SK-N-SH treated with all-trans-retinoic acid at 6 μM for 48 hours (cell line): ENCODE results near the gene PPIL4.

ENCODE experiments used
- ATAC-seq: fragments of 200-7000 bp; cut with Tn5 transposase; 3 replicates; pipeline ENCODE4 v1.9.1; 2020; ENCODE audit warnings: mild to moderate bottlenecking, moderate library complexity
- ARNTL ChIP-seq: fragments of 450-650 bp; formaldehyde crosslinking; IDR thresholded peaks from 2 replicates; pipeline ENCODE4 v1.5.0; 2020; ENCODE audit warnings: low read depth, mild to moderate bottlenecking, moderate library complexity, borderline replicate concordance
- BACH2 ChIP-seq: fragments of 250-450 bp; sonication (Bioruptor Pico); IDR thresholded peaks from 2 replicates; pipeline ENCODE4 v1.9.0; 2021; ENCODE audit warnings: mild to moderate bottlenecking, borderline replicate concordance
- CSDC2 ChIP-seq: fragments of 250-450 bp; sonication (Bioruptor Pico); IDR thresholded peaks from 2 replicates; pipeline ENCODE4 v1.5.0; 2020; ENCODE audit warnings: mild to moderate bottlenecking, moderate library complexity
- ESRRG ChIP-seq: fragments of 250-450 bp; sonication (Bioruptor Pico); IDR thresholded peaks from 2 replicates; pipeline ENCODE4 v1.6.1; 2021; ENCODE audit warnings: mild to moderate bottlenecking
- GLIS3 ChIP-seq: fragments of 250-450 bp; sonication (Bioruptor Pico); IDR thresholded peaks from 2 replicates; pipeline ENCODE4 v1.5.0; 2020; ENCODE audit warnings: mild to moderate bottlenecking, moderate library complexity
- ISL1 ChIP-seq: fragments of 250-450 bp; sonication (Bioruptor Pico); IDR thresholded peaks from 2 replicates; pipeline ENCODE4 v2.1.2; 2022; ENCODE audit warnings: mild to moderate bottlenecking, moderate library complexity
- OSR1 ChIP-seq: fragments of 250-450 bp; sonication (Bioruptor Pico); IDR thresholded peaks from 2 replicates; pipeline ENCODE4 v1.8.0; 2022; ENCODE audit warnings: moderate library complexity, mild to moderate bottlenecking, inconsistent platforms
- PPARA ChIP-seq: fragments of 250-450 bp; sonication (Bioruptor Pico); IDR thresholded peaks from 2 replicates; pipeline ENCODE4 v1.5.0; 2020; ENCODE audit warnings: mild to moderate bottlenecking, borderline replicate concordance
- RARB ChIP-seq: fragments of 250-450 bp; sonication (Bioruptor Pico); IDR thresholded peaks from 2 replicates; pipeline ENCODE4 v1.8.0; 2021; ENCODE audit warnings: mild to moderate bottlenecking, moderate library complexity
- SNAI2 ChIP-seq: fragments of 250-450 bp; sonication (Bioruptor Pico); IDR thresholded peaks from 2 replicates; pipeline ENCODE4 v1.5.0; 2020; ENCODE audit warnings: mild to moderate bottlenecking, moderate library complexity
- TCF4 ChIP-seq: fragments of 250-450 bp; sonication (Bioruptor Pico); IDR thresholded peaks from 2 replicates; pipeline ENCODE4 v1.8.0; 2021; ENCODE audit warnings: mild to moderate bottlenecking, moderate library complexity, borderline replicate concordance
- TOX ChIP-seq: fragments of 250-450 bp; sonication (Bioruptor Pico); IDR thresholded peaks from 2 replicates; pipeline ENCODE4 v1.8.0; 2021; ENCODE audit warnings: mild to moderate bottlenecking, moderate library complexity, borderline replicate concordance
- ZC3H10 ChIP-seq: fragments of 250-450 bp; sonication (Bioruptor Pico); IDR thresholded peaks from 2 replicates; pipeline ENCODE4 v1.5.1; 2021; ENCODE audit warnings: mild to moderate bottlenecking, moderate library complexity
- ZFP3 ChIP-seq: fragments of 250-450 bp; sonication (Bioruptor Pico); IDR thresholded peaks from 2 replicates; pipeline ENCODE4 v1.5.0; 2020; ENCODE audit warnings: mild to moderate bottlenecking, moderate library complexity
- ZFP30 ChIP-seq: fragments of 450-650 bp; formaldehyde crosslinking; IDR thresholded peaks from 2 replicates; pipeline ENCODE4 v1.5.0; 2022; ENCODE audit warnings: mild to moderate bottlenecking, moderate library complexity
- ZNF565 ChIP-seq: fragments of 450-650 bp; formaldehyde crosslinking; conservative IDR thresholded peaks from 2 replicates; pipeline ENCODE4 v1.5.0; 2020; ENCODE audit warnings: low read depth, mild to moderate bottlenecking, moderate library complexity
- ZNF8 ChIP-seq: fragments of 450-650 bp; formaldehyde crosslinking; IDR thresholded peaks from 2 replicates; pipeline ENCODE4 v1.5.0; 2020; ENCODE audit warnings: mild to moderate bottlenecking, moderate library complexity
- TF ChIP-seq, protein P1 (sequence below): fragments of 250-450 bp; sonication (Bioruptor Pico); IDR thresholded peaks from 2 replicates; pipeline ENCODE4 v1.5.1; 2020; ENCODE audit warnings: low read depth, mild to moderate bottlenecking, moderate library complexity
- TF ChIP-seq, protein P2 (sequence below): fragments of 250-450 bp; sonication (Bioruptor Pico); IDR thresholded peaks from 2 replicates; pipeline ENCODE4 v1.5.0; 2020; ENCODE audit warnings: mild to moderate bottlenecking, moderate library complexity
- TF ChIP-seq, protein P3 (sequence below): fragments of 250-450 bp; sonication (Bioruptor Pico); IDR thresholded peaks from 2 replicates; pipeline ENCODE4 v1.8.0; 2021; ENCODE audit warnings: low read depth, mild to moderate bottlenecking, moderate library complexity, borderline replicate concordance
- TF ChIP-seq, protein P4 (sequence below): fragments of 250-450 bp; sonication (Bioruptor Pico); IDR thresholded peaks from 2 replicates; pipeline ENCODE4 v1.5.1; 2021; ENCODE audit warnings: mild to moderate bottlenecking, moderate library complexity

The PPIL4 gene

DNA sequence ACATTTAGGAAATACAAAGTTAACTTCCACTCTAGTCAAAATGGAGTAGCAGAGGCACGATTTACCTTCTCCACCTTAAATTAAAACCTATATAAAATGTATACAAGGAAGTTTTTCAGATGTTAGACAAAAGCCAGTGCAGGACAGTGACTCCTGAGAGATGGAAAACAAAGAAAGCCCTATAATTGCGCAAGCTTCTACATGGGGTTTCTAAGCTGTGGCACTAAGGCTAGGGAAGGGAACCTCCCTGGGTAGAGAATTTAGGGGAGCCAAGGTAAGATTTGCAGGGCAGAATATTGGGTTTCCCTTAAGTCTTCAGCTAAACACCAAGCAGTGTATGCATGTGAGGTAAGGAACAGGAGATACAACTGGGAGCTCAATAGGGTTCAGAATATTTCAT is 42.6 kb downstream of the PPIL4 start:
- TF ChIP-seq TCF4 (CRISPR knock-in tag), result no peak
- TF ChIP-seq, protein P1, sequence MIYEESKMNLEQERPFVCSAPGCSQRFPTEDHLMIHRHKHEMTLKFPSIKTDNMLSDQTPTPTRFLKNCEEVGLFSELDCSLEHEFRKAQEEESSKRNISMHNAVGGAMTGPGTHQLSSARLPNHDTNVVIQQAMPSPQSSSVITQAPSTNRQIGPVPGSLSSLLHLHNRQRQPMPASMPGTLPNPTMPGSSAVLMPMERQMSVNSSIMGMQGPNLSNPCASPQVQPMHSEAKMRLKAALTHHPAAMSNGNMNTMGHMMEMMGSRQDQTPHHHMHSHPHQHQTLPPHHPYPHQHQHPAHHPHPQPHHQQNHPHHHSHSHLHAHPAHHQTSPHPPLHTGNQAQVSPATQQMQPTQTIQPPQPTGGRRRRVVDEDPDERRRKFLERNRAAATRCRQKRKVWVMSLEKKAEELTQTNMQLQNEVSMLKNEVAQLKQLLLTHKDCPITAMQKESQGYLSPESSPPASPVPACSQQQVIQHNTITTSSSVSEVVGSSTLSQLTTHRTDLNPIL (CRISPR knock-in tag), result no peak
- no peak for TF ChIP-seq PPARA (CRISPR knock-in tag)
- TF ChIP-seq GLIS3 (CRISPR knock-in tag), result no peak
- TF ChIP-seq RARB (CRISPR knock-in tag), result no peak
- no peak for TF ChIP-seq BACH2
- TF ChIP-seq, protein P2, sequence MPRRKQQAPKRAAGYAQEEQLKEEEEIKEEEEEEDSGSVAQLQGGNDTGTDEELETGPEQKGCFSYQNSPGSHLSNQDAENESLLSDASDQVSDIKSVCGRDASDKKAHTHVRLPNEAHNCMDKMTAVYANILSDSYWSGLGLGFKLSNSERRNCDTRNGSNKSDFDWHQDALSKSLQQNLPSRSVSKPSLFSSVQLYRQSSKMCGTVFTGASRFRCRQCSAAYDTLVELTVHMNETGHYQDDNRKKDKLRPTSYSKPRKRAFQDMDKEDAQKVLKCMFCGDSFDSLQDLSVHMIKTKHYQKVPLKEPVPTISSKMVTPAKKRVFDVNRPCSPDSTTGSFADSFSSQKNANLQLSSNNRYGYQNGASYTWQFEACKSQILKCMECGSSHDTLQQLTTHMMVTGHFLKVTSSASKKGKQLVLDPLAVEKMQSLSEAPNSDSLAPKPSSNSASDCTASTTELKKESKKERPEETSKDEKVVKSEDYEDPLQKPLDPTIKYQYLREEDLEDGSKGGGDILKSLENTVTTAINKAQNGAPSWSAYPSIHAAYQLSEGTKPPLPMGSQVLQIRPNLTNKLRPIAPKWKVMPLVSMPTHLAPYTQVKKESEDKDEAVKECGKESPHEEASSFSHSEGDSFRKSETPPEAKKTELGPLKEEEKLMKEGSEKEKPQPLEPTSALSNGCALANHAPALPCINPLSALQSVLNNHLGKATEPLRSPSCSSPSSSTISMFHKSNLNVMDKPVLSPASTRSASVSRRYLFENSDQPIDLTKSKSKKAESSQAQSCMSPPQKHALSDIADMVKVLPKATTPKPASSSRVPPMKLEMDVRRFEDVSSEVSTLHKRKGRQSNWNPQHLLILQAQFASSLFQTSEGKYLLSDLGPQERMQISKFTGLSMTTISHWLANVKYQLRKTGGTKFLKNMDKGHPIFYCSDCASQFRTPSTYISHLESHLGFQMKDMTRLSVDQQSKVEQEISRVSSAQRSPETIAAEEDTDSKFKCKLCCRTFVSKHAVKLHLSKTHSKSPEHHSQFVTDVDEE (CRISPR knock-in tag), result no peak
- TF ChIP-seq, protein P3, sequence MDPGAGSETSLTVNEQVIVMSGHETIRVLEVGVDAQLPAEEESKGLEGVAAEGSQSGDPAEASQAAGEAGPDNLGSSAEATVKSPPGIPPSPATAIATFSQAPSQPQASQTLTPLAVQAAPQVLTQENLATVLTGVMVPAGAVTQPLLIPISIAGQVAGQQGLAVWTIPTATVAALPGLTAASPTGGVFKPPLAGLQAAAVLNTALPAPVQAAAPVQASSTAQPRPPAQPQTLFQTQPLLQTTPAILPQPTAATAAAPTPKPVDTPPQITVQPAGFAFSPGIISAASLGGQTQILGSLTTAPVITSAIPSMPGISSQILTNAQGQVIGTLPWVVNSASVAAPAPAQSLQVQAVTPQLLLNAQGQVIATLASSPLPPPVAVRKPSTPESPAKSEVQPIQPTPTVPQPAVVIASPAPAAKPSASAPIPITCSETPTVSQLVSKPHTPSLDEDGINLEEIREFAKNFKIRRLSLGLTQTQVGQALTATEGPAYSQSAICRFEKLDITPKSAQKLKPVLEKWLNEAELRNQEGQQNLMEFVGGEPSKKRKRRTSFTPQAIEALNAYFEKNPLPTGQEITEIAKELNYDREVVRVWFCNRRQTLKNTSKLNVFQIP (CRISPR knock-in tag), result no peak
- TF ChIP-seq ZNF8 (CRISPR knock-in tag), result no peak
- no peak for TF ChIP-seq OSR1 (CRISPR knock-in tag)
- no peak for TF ChIP-seq ARNTL
- TF ChIP-seq ZFP30 (CRISPR knock-in tag), result no peak
- TF ChIP-seq ZC3H10 (CRISPR knock-in tag), result no peak
- TF ChIP-seq ZFP3 (CRISPR knock-in tag), result no peak
- TF ChIP-seq, protein P4, sequence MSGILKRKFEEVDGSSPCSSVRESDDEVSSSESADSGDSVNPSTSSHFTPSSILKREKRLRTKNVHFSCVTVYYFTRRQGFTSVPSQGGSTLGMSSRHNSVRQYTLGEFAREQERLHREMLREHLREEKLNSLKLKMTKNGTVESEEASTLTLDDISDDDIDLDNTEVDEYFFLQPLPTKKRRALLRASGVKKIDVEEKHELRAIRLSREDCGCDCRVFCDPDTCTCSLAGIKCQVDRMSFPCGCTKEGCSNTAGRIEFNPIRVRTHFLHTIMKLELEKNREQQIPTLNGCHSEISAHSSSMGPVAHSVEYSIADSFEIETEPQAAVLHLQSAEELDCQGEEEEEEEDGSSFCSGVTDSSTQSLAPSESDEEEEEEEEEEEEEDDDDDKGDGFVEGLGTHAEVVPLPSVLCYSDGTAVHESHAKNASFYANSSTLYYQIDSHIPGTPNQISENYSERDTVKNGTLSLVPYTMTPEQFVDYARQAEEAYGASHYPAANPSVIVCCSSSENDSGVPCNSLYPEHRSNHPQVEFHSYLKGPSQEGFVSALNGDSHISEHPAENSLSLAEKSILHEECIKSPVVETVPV (CRISPR knock-in tag), result no peak
- TF ChIP-seq ISL1, result no peak

DNA sequence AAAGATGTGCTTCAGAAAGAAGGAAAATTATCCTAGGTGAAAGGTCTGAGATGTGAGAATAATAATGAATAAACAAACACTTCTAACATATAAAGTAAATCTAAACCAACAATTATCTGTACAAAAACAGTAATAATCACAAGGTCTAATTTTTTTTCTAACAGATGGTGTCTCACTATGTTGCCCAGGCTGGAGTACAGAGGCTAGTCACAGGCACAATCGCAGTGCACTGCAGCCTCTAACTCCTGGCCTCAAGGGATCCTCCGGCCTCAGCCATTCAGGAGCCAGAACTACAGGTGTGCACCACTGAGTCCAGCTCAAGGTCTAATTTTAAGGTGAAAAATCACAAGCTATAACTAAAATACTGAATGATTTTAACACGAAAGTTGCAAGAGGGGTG is 44.1 kb downstream of the PPIL4 start:
- TF ChIP-seq ARNTL, result no peak
- no peak for TF ChIP-seq BACH2
- TF ChIP-seq, protein P1 (CRISPR knock-in tag), result no peak
- TF ChIP-seq SNAI2 (CRISPR knock-in tag), result no peak
- TF ChIP-seq ZC3H10 (CRISPR knock-in tag), result no peak
- no peak for TF ChIP-seq ZFP3 (CRISPR knock-in tag)
- no peak for TF ChIP-seq CSDC2 (CRISPR knock-in tag)
- TF ChIP-seq GLIS3 (CRISPR knock-in tag), result no peak
- TF ChIP-seq, protein P4 (CRISPR knock-in tag), result no peak
- no peak for TF ChIP-seq ISL1
- no peak for TF ChIP-seq TOX (CRISPR knock-in tag)
- TF ChIP-seq ESRRG (CRISPR knock-in tag), result no peak
- TF ChIP-seq ZNF565, result no peak
- TF ChIP-seq RARB (CRISPR knock-in tag), result no peak
- TF ChIP-seq TCF4 (CRISPR knock-in tag), result no peak
- TF ChIP-seq, all 23 proteins: peak for 0
- ATAC-seq, result no peak

More for the DNA sequence above, 42.6 kb downstream of the PPIL4 start:
- ATAC-seq, result no peak

DNA sequence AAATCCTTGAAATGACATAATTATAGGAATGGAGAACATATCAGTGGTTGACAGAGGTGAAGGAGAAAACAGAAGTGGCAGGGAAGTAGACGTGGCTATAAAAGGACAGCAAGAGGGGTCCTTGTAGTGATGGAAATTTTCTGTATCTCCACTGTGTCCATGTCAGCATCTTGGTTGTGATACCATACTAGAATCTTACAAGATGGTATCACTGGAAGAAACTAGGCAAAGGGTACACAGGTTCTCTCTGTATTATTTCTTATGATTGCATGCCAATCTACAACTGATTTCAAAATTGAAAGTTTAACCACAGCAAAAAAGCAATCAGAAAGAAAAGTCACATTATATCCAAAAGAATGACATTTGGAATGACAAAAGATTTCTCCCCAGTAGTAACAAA is 44.6 kb downstream of the PPIL4 start:
- ATAC-seq, result no peak
- TF ChIP-seq ARNTL (no peak), ZNF8 (CRISPR knock-in tag) (no peak), ZFP30 (CRISPR knock-in tag) (no peak)
- TF ChIP-seq, protein P3 (CRISPR knock-in tag), result no peak
